GM12892 (cell line): ENCODE results near the gene CHST10.

Source experiments
- DNase-seq: peaks from one replicate; pipeline ENCODE4 v3.0.0; 2011; ENCODE audit not compliant: insufficient read length
- FAIRE-seq: peaks from 2 replicates; lab custom pipeline; 2011; peaks lifted over from hg19 to GRCh38; lab: Jason Lieb, UNC
- POLR2A ChIP-seq: IDR thresholded peaks from 2 replicates; pipeline ENCODE4 v1.6.1; 2011; ENCODE audit warnings: low read depth, low read length, control low read depth
- POLR2AphosphoS5 ChIP-seq: IDR thresholded peaks from 2 replicates; pipeline ENCODE4 v1.6.1; 2011; ENCODE audit warnings: low read depth, low read length, control low read depth
- TAF1 ChIP-seq: IDR thresholded peaks from 2 replicates; pipeline ENCODE4 v1.6.1; 2011; ENCODE audit warnings: low read depth, mild to moderate bottlenecking, control low read depth, low read length, borderline replicate concordance

The CHST10 gene

GRCh38 chr2:100397976-100398375 is 19.5 kb downstream of the CHST10 start:
- TF ChIP-seq TAF1 (no peak), POLR2A (no peak), POLR2AphosphoS5 (no peak)
- no peak for FAIRE-seq
- no peak for DNase-seq

GRCh38 chr2:100397118-100397860 is 20.2 kb downstream of the CHST10 start:
- FAIRE-seq, result no peak
- TF ChIP-seq TAF1 (no peak), POLR2AphosphoS5 (no peak), POLR2A (no peak)

GRCh38 chr2:100396483-100396882 is 21.0 kb downstream of the CHST10 start:
- TF ChIP-seq POLR2AphosphoS5 (no peak), POLR2A (no peak), TAF1 (no peak)
- no peak for DNase-seq
- FAIRE-seq, result no peak

More at GRCh38 chr2:100397118-100397860, 20.2 kb downstream of the CHST10 start:
- no peak for DNase-seq

- TF ChIP-seq POLR2AphosphoS5 (0 out of 2 replicates have a peak, but pooled peaks have one; percentile 11), POLR2A (no peak), TAF1 (no peak)
- FAIRE-seq (peak; percentile 78), DNase-seq (no peak)
These were observed 21.7 kb downstream of the CHST10 start for GRCh38 chr2:100395532-100396350.

- DNase-seq (peak; percentile 41), FAIRE-seq (peak; percentile 96)
- peak; percentile 42; the same call in 1 of the 2 replicates for TF ChIP-seq POLR2A
- TF ChIP-seq POLR2AphosphoS5, result 0 out of 2 replicates have a peak, but pooled peaks have one; percentile 19
- TF ChIP-seq TAF1, result no peak
These were observed 23.3 kb downstream of the CHST10 start for GRCh38 chr2:100394111-100394641.

- DNase-seq (no peak), FAIRE-seq (no peak)
- no peak for TF ChIP-seq POLR2AphosphoS5
These were observed 24.1 kb downstream of the CHST10 start for GRCh38 chr2:100393362-100393761.

- TF ChIP-seq TAF1 (no peak), POLR2A (no peak), POLR2AphosphoS5 (no peak)
- DNase-seq (no peak), FAIRE-seq (no peak)
These were observed 24.8 kb downstream of the CHST10 start for GRCh38 chr2:100392715-100393114.

- TF ChIP-seq POLR2A (no peak), POLR2AphosphoS5 (no peak), TAF1 (no peak)
- FAIRE-seq (no peak), DNase-seq (no peak)
These were observed 25.5 kb downstream of the CHST10 start for GRCh38 chr2:100391735-100392515.

GRCh38 chr2:100390001-100390940 is 27.2 kb downstream of the CHST10 start:
- TF ChIP-seq POLR2A (no peak), TAF1 (no peak), POLR2AphosphoS5 (no peak)
- DNase-seq (no peak), FAIRE-seq (no peak)

GRCh38 chr2:100388703-100389102 is 28.8 kb downstream of the CHST10 start:
- no peak for TF ChIP-seq POLR2A
- TF ChIP-seq TAF1, result no peak
- no peak for TF ChIP-seq POLR2AphosphoS5
- DNase-seq (no peak), FAIRE-seq (no peak)

- FAIRE-seq (no peak), DNase-seq (no peak)
- TF ChIP-seq TAF1, result no peak
- TF ChIP-seq POLR2A, result no peak
- TF ChIP-seq POLR2AphosphoS5, result no peak
These were observed 33.5 kb downstream of the CHST10 start for GRCh38 chr2:100383954-100384353.
